Adrenal gland (tissue), 12 donors: ENCODE measurements around the gene C20orf144. TPM values are rescaled to one million over a fixed set of nuclear protein-coding genes. Genes with fewer than 3 reads are reported as not detected.

Source experiments
- DNase-seq, 7 donors: peaks; one replicate each; pipeline ENCODE4 v3.0.0-alpha.2; 2019 to 2020
- H3K27ac ChIP-seq, 5 donors: fragments of 200-600 bp; sonication (generic) in 4 of 5; 1 replicate in 3 of 5; 2 replicates in 2 of 5; pipeline versions ENCODE4 v1.5.1 to v1.8.0; 2016 to 2020; ENCODE audit warnings: mild to moderate bottlenecking in 1 of 5
- H3K27me3 ChIP-seq: fragments of 200-600 bp; 2 replicates; pipeline ENCODE4 v1.8.0; 2021
- H3K36me3 ChIP-seq, 2 donors: fragments of 200-600 bp; replicated peaks in 1 of 2; 1 replicate in 1 of 2; 2 replicates in 1 of 2; pipeline versions ENCODE4 v1.5.1 to v1.8.0; 2018 to 2022
- H3K4me1 ChIP-seq, 2 donors: fragments of 200-600 bp; replicated peaks in 1 of 2; 1 replicate in 1 of 2; 2 replicates in 1 of 2; pipeline versions ENCODE4 v1.5.1 to v1.8.0; 2018 to 2021
- H3K4me3 ChIP-seq, 4 donors: fragments of 200-600 bp; sonication (generic) in 3 of 4; one replicate each; pipeline ENCODE4 v1.5.1; 2016 to 2018
- H3K9me3 ChIP-seq, 3 donors: fragments of 200-600 bp; sonication (generic) in 1 of 3; replicated peaks in 1 of 3; 1 replicate in 2 of 3; 2 replicates in 1 of 3; pipeline versions ENCODE4 v1.5.1 to v1.8.0; 2016 to 2021
- POLR2A ChIP-seq, 2 donors: fragments of 450-650 bp; IDR thresholded peaks; one replicate each; pipeline ENCODE4 v1.6.1; 2017; ENCODE audit warnings: antibody characterized with exemption in 2 of 2, mild to moderate bottlenecking in 2 of 2, moderate library complexity in 1 of 2
- WGBS, 4 donors: extraction: QIAGEN DNeasy Blood & Tissue Kit in 2 of 4; methylation state at CpG; one replicate each; pipeline versions ENCODE4 v1.1.5 to v1.1.7; 2013 to 2017; 5-methylcytosine and 5-hydroxymethylcytosine counted together
- intact Hi-C, 2 donors: fragments of 100-400 bp; cut with DNase I; formaldehyde crosslinking; loops; one replicate each; pipeline versions ENCODE4 v1.14.1 to v1.15.0; 2022 to 2023
- polyA plus RNA-seq, 3 donors: library from polyadenylated mRNA; stranded (reverse); fragments of 200-250 nt in 2 of 3; fragments of 350-450 nt in 1 of 3; fragmentation: Illumina TruSeq in 1 of 3; extraction: RNeasy Lipid Tissue Mini Kit (QIAGEN cat#74804) in 1 of 3; gene quantifications; one replicate each; pipeline ENCODE4 v1.2.3, GENCODE V29; 2013 to 2014
- total RNA-seq, 9 donors: library from RNA; depleted of rRNA in 4 of 9; stranded (reverse); fragments of >200 nt in 4 of 9; fragments of 120-200 nt in 1 of 9; fragmentation: NEBNext Ultra II Directional in 1 of 9; extraction: Animal tissue kit (Norgen Biotek cat#: 25700) in 1 of 9; gene quantifications; one replicate each; pipeline versions ENCODE4 v1.1.0 to v1.2.4, GENCODE V29; 2013 to 2023
- TF ChIP-seq, protein P1 (sequence below), 6 experiments: fragments of 450-650 bp in 4 of 6; fragments of 200-600 bp in 2 of 6; sonication (generic) in 1 of 6; IDR thresholded peaks; 1 replicate in 5 of 6; 2 replicates in 1 of 6; pipeline versions ENCODE4 v1.5.1 to v1.8.0; 2016 to 2021; ENCODE audit warnings: antibody characterized with exemption in 6 of 6, mild to moderate bottlenecking in 2 of 6, moderate library complexity in 1 of 6
- donor health status: healthy with polysubstance abuse.
- donor health status: Bipolar disorder and iron deficiency.
- donor health status: DM: yes; HTN: yes; CAD: no.
- donor health status: DM: no; HTN: no; CAD: no.
- donor health status: DM: no; HTN: no; CAD: no.
- donor health status: DM: yes; HTN: yes; CAD: no.

The C20orf144 gene
- total and polyA plus RNA-seq, 12 donors = 0.06 to 0.32 (median 0.14) TPM; not detected in 7

DNA sequence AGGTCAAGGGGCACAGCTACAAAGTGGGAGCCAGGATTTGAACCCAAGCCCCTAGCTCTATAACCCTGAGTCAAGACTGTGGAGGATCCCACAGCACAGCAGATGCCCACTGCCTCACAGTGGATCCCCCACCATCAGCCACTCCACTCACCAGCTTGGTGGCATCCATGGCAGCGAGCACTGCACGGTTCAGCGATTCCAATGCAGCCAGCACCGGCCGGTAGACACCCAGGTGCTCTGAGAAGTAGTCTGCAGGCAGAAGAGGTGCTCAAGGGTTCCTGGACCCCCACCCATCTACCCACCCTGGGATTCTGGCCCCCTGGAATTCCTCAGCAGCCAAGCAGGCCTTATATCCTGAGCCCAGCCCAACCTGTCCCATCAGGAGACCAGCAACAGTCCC, 7.1 kb downstream of the C20orf144 start:
- intact Hi-C loops = no loop called here
- Histone ChIP-seq H3K4me1 (peaks cover 36 to 50% of the 10 kb centered on the region in 2 donors), H3K4me3 (no peak overlapping the region), H3K9me3 (no peaks in the 10 kb centered on the region), H3K36me3 (peaks cover 0 to 36% of the 10 kb centered on the region in 2 donors), H3K27ac (no peak overlapping the region), H3K27me3 (no peaks in the 10 kb centered on the region)
- TF ChIP-seq, protein P1, sequence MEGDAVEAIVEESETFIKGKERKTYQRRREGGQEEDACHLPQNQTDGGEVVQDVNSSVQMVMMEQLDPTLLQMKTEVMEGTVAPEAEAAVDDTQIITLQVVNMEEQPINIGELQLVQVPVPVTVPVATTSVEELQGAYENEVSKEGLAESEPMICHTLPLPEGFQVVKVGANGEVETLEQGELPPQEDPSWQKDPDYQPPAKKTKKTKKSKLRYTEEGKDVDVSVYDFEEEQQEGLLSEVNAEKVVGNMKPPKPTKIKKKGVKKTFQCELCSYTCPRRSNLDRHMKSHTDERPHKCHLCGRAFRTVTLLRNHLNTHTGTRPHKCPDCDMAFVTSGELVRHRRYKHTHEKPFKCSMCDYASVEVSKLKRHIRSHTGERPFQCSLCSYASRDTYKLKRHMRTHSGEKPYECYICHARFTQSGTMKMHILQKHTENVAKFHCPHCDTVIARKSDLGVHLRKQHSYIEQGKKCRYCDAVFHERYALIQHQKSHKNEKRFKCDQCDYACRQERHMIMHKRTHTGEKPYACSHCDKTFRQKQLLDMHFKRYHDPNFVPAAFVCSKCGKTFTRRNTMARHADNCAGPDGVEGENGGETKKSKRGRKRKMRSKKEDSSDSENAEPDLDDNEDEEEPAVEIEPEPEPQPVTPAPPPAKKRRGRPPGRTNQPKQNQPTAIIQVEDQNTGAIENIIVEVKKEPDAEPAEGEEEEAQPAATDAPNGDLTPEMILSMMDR (IDR thresholded peaks at IDR 0.05) = no peak
- no peak for TF ChIP-seq POLR2A (IDR thresholded peaks at IDR 0.05)
- 95 to 100% (median 97%) methylated on average over 3 to 5 of the region's 5 CpGs; no CpG with 5 or more reads in 1 of the 4 donors for WGBS, 4 donors
- peak in 1 of 7 donors; percentile 27 for DNase-seq

DNA sequence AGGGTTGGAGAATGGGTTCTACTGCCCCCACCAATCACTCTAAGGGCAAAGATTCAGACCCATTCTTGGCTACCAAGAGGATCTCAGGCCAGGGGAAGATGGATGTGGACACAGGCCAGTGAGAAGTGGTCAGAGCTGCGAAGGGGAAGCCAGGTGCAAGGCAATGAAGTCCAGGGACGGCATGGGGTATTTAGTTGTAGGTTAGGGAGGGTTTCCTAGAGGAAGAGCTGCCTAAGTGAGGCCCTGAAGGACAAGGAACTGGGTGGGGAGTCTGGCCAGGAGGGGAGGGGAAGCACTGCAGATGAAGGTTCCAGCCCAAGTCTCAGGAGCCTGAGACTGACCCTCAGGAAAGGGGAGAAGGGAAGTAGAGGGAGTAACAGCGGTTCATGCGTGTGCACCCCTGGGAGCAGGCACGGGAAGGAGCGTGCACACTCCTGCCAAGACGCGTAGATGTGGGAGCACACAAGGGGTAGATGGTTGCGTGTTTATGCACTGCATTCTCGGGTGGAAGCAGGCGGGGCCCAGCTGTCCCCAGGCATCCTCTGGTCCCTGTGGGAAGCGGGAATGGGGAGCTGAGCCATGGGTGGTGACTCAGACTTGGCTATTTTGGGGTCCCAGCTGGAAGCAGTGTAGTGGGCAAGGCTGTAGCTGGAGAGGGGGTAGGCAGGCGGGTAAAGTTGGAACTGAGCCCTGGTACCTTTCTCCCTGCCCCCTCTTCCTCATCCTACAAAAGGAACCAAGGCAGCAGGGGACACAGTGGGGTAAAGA, 7.9 kb downstream of the C20orf144 start:
- Histone ChIP-seq H3K27me3 (no peaks in the 10 kb centered on the region), H3K36me3 (peaks cover 0 to 36% of the 10 kb centered on the region in 2 donors), H3K4me3 (no peak overlapping the region), H3K9me3 (no peaks in the 10 kb centered on the region), H3K4me1 (peaks cover 43 to 51% of the 10 kb centered on the region in 2 donors), H3K27ac (no peak overlapping the region)
- TF ChIP-seq, protein P1 (IDR thresholded peaks at IDR 0.05) = no peak
- TF ChIP-seq POLR2A (IDR thresholded peaks at IDR 0.05) = no peak
- DNase-seq = peak in 1 of 7 donors; percentile 24
- WGBS, 4 donors = 84 to 92% (median 88%) methylated on average over 13 of the region's 13 CpGs
- intact Hi-C loops = no loop called here

DNA sequence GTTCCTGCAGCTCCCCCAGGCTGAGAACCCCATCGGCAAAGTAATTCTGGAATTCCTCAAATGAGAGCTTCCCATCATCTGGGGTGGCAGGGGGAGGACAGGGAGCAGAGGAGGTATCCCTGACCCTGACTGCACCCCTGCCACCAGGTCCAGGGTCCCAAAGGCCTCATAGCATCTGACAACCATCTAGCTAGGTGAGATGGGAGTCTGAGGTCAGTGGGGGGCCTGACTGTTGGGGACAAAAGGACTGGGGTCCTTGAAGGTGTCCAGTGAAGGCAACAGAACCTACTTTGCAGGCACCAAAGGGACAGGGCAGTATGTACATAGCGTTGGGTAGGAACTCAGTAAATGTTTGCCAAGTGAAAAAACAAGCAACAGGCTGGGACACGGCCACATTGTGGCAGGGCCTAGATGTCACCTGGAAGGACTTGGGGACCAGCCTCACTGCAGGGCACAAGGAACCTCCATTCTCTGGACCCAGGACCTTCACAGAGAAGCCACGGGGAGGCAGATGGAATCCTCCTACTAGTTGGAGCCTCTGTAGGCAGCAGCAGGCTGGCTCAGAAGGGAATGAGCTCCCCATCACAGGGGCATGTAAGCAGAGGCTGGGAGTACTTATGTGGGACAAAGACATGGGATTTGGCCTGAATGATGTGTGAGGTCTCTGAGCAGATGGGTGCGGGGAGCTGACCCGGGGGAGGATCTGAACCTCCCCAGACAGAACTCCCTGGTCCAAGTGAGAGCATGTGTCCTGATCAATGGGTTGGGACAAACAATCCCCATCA, 8.8 kb downstream of the C20orf144 start:
- Histone ChIP-seq H3K4me1 (peaks cover 50 to 57% of the 10 kb centered on the region in 2 donors), H3K27ac (no peak overlapping the region), H3K4me3 (no peak overlapping the region), H3K36me3 (peaks cover 0 to 36% of the 10 kb centered on the region in 2 donors), H3K9me3 (no peaks in the 10 kb centered on the region), H3K27me3 (no peaks in the 10 kb centered on the region)
- intact Hi-C loops = no loop called here
- TF ChIP-seq, protein P1 (IDR thresholded peaks at IDR 0.05) = no peak
- TF ChIP-seq POLR2A (IDR thresholded peaks at IDR 0.05) = no peak
- WGBS, 4 donors = 89 to 95% (median 92%) methylated on average over 5 to 6 of the region's 6 CpGs
- no peak for DNase-seq

DNA sequence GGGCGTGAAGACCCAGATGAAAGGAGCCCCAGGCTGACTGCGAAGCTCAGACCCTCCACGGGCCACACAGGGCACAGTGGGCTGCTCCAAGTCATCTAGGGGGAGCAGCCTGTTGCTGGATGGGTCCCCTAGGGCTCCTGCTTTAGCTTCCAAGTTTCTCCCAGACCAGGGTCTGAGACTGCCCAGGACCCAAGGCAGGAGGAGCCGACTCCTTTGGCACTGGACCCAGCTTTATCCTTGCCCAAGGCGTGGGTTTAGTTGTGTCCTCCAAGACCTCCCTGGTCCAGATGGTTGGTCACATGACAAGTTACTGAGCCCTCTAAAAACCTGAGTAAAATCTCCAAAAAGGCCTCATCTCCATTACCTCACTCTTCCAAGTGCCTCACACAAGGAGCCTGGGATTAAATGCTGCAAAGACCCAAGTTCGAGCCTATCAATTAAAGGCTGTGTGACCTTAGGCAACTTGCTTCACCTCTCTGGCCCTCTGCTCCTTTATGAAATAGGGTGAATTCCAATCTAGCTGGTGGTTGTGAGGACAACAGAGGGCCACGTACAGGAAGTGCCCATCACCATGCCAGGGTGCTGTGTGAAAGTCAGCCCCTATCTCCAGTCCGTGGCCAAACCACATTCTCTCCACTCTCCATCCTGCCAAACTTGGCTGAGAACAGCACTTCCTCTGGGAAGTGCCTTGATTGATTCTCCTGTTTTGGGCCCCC, 9.6 kb downstream of the C20orf144 start:
- peaks cover 0 to 36% of the 10 kb centered on the region in 2 donors for H3K36me3 ChIP-seq
- no peaks in the 10 kb centered on the region for H3K27me3 ChIP-seq
- H3K4me1 ChIP-seq = peaks cover 48 to 57% of the 10 kb centered on the region in 2 donors
- H3K9me3 ChIP-seq = no peaks in the 10 kb centered on the region
- H3K4me3 ChIP-seq = peak overlapping the region in 1 of 4 donors; percentile 97
- 65 to 79% (median 74%) methylated on average over 6 to 8 of the region's 8 CpGs for WGBS, 4 donors
- intact Hi-C loops = no loop called here
- peak in 1 of 7 donors; percentile 23 for DNase-seq
- no peak for TF ChIP-seq POLR2A (IDR thresholded peaks at IDR 0.05)
- TF ChIP-seq, protein P1 (IDR thresholded peaks at IDR 0.05) = no peak
- H3K27ac ChIP-seq = peak overlapping the region in 2 of 5 donors; percentile 36 to 89
